HG03097 (cell line): ENCODE data around the gene MGME1.

Experiments used
- ATAC-seq: cut with Tn5 transposase; IDR thresholded peaks from one replicate; pipeline ENCODE4 v1.9.1; 2021; ENCODE audit not compliant: unreplicated experiment, low FRiP score

The MGME1 gene

DNA sequence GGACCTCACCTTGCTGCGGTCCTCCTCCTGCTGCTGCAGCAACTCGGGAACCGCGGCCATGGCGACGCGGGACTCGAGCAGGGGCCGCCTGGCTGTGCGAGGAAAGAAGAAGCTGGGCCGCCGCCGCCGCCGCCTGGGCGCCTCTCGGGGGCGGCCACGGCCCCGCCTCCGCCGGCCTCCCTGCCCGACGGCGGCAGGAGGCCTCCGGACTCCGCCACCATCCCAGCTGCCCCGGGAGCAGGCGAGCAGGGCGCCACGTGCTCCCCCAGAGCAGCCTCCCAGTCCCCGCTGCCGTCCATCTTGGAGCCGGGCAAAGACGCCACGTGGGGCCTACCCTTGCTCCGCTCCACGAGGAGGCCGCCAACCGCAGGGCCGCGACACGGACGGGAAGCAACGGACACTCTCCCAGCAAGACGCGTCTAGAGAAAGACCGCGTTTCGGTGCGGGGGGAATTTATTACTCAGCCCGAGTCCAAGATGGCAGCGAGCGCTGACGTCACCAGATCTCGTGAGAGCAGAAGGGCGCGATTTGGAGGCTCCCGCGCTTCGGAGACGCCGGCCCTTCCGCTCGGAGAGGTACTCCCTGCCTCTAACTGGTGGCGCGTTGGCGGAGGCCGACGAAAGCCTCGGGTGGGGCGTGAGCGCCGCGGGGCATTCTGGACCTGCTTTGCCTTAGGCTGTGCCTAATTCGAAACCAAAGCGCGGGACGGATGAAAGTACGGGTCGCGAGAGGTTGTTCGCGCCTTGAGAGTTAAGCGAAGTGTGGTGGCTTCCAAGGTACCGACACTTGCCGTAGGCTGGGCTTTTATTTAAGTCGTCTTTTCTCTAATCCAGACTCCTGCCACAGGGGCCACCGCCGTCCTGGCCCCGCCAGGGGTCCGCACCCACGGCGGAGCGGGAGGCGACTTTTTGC is at the start of gene MGME1, which contains the start of gene SNX5:
Gene MGME1, plus strand, starts transcription at position 653 of the 912 bp plus-strand sequence. CDS start 842 bp downstream, outside the sequence.
Gene SNX5, minus strand, starts transcription at position 429 of the 912 bp plus-strand sequence. Its CDS starts 369 bp downstream, at position 60.
- peak; percentile 71 for ATAC-seq

GRCh38 chr20:17919149-17919548 is 49.7 kb upstream of the MGME1 start:
- ATAC-seq, result no peak

DNA sequence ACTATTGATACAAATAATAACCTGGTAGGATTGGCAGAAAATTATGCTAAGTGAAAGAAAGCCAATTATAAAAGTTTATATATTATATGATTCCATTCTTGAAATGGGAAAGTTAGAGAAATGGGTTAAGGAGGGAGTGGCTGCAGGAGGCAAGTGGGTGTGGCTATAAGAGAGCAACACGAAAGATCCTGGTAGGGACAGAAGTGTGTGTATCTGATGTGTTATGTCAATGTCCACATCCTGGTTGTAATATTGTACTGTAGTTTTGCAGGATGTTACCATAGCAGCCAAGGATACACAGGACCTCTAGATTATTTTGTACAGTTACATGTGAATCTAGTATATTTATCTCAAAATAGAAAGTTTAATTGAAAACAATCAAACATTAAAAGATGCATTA is 47.0 kb upstream of the MGME1 start:
- ATAC-seq, result no peak

DNA sequence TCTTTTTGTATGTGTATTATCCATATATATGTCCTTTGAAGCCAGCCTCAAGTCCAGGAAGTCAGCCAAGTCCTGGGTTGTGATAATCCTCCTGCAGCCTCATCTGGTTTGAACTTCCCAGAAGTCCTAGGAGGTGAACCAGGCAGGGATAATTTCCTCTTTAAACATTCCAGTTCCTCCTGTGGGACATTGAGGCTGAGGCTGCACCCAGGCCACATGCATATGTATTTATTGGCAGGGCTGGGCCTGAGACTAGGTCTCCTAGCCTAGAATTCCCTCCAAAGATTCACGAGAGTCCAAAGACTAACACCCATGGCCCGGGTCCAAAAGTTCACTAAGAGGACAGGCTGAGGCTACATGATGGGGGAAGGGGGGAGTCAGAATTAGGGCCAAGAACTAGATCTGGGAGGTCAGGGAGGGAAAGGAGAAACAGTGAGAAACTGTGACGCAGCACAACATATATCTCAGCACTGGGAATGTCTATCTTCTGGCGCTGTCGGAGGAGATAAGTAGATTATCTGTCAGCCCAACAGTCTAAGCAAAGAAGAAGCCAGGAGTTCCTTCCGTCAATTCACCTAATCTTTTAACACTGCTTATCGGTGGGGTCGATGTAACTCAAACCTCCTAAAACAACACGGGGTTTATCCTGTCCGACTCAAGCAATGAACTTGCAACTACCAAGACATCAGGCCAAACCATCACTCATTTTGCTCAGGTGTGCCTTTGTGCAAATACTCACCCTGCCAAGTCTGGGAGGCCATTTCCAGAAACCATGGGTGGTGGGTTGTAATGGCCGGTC is 43.5 kb upstream of the MGME1 start:
- no peak for ATAC-seq

DNA sequence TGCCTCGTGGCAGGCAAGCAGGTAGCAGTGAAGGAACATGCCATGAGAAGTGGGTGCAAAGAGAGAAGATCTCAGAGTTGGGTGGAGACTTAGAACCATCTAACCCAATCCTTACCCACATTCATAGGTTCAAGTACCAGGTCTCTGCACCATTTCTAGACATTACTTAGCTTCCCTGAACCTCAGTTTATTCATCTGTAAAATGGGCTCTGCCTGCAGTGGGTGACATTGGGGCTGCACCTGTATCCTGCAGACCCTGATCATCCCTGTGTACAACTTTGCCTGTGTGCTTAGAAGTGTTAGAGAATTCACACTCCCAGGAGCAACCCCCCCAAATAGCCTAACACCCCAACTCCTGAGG is 42.9 kb upstream of the MGME1 start:
- no peak for ATAC-seq

- no peak for ATAC-seq
These were observed 40.6 kb upstream of the MGME1 start for GRCh38 chr20:17928211-17928611.

DNA sequence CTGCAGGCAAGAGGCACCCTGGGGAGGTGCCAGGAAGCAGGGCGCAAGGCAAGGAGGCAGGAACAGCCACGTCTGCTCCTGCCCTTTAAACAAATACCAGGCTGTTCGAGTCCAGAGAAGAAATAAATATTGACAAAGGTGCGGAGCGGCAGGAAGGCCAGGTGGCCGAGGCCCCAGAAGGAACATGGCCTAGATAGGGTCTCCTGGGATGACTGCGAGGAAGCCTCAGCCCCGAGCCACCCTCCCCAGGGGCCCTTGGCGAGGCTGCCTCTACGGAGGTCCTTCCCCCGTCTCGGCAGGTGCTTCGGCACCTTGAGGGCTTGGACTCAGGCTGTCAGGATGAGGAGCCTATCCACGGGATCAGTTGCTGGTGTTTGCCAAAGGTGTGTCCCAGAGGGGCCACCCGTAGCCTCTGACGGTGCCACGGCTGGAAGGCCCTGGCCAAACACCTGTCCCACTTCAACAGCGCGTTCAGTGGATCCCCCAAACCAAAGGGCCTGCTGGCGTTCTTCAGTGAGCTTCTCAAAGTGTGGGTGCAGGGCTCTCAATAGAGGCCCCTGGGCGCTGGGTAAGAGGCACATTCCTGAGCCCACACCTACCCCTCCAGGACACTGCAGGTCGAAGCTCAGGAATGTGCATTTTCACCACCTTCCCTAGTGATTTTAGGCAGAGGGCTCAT is 40.0 kb upstream of the MGME1 start:
- no peak for ATAC-seq

DNA sequence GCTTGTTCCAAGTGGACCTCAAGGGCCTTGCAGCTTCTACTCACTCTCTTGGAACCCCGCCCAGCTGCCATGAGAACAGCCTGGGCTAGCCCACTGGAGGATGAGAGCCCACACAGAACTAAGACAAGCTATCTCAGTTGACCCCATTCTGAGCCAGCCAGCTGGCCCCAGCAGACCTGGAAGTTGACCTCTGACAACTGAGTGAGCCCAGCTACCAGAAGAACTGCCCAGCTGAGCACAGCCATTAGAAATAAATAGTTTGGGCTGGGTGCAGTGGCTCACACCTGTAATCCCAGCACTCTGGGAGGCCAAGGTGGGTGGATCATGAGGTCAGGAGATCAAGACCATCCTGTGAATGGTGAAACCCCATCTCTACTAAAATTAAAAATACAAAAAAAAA is 37.3 kb upstream of the MGME1 start:
- ATAC-seq, result no peak

DNA sequence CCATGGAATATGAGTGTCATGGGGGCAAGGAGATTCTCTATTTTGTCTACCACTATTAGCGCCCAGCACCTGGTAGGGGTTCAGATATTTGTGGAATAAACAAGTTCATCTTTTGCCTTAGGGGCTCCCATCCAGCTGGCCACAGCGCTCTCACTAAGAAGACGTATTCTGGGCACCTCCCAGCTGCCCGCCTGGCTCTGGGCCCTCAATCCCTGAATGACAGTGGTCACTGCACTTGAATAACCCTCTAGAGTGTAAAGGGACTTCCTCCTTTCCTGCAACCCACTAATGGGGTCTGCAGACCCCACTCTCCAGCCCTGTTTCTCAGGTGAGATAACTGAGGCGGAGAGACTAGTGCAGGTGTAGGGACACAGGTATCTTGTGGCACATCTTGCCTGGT is 36.4 kb upstream of the MGME1 start:
- ATAC-seq, result no peak

GRCh38 chr20:17933121-17933520 is 35.7 kb upstream of the MGME1 start:
- ATAC-seq, result no peak

DNA sequence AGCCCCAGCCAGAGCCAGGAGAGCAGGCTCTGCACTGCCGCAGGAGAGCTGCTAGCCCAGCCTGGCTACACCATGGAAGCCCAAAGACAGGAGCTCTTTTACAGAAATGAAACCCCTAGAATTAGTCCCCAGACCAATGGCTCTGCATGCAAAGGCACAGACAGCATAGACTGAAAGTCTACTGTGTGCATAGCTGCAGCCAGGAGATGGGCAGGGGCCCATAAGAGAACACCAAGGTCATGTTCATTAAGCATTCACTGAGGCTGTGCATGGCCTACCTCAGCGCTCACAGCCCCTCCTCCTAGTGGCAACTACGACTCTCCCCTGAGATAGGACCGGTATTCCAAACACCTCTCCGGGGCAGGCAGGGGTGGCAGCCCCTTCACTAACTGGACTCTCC is 35.1 kb upstream of the MGME1 start:
- no peak for ATAC-seq

DNA sequence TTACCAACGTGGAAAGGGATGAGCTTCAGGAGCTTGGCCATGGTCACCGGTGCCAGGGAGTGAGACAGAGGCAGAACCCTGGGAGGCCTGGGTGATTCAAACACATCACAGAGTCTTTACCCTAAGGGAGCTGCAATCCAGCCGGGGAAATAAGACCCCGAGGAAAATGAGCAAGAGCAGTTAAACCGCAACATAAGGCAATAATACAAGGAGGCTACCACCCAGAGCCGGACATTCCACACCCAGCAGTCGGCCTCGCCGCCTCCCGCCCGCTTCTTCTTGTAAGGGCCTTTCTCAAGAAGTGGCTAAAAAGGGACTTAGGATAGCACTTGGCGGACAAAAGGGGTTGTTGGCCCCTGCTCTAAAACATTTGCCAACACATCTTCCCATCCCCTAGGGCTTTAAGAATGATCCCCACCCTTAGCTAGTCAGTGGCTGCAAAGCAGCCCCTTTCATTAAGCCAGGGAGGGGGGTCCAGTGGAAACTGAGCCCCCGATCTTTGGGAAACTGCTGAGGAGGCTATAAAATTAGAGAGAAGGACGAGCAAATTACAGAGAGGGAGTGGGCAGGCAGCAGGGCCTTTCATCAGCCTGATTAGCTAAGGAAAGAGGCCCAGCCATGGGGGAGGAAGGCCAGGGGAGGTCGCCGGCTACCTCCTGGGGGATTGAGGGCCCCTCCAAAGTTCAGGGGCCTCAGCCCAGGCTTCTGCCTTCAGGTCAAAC is 34.5 kb upstream of the MGME1 start:
- ATAC-seq, result no peak

DNA sequence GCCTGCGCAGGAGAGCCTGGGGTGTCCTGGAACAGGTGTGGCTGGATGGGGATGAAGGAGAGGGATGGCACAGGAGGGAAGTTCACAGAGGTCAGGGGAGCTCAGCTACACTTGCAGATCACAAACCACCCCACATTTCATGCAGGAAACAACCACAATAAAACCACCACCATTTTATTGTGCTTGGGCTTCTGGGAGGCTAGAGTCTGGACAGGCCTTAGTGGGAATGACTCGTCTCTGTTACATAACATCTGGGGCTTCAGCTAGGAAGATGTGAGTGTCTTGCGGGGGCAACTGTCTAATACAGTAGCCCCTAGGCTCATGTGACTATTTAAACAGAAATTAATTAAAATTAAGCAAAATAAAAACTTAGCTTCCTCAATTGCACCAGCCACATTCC is 33.6 kb upstream of the MGME1 start:
- ATAC-seq, result no peak

- no peak for ATAC-seq
These were observed 33.1 kb upstream of the MGME1 start for GRCh38 chr20:17935761-17936160.

GRCh38 chr20:17936286-17936760 is 32.5 kb upstream of the MGME1 start:
- no peak for ATAC-seq

- ATAC-seq, result no peak
These were observed 31.8 kb upstream of the MGME1 start for GRCh38 chr20:17936761-17937732.

DNA sequence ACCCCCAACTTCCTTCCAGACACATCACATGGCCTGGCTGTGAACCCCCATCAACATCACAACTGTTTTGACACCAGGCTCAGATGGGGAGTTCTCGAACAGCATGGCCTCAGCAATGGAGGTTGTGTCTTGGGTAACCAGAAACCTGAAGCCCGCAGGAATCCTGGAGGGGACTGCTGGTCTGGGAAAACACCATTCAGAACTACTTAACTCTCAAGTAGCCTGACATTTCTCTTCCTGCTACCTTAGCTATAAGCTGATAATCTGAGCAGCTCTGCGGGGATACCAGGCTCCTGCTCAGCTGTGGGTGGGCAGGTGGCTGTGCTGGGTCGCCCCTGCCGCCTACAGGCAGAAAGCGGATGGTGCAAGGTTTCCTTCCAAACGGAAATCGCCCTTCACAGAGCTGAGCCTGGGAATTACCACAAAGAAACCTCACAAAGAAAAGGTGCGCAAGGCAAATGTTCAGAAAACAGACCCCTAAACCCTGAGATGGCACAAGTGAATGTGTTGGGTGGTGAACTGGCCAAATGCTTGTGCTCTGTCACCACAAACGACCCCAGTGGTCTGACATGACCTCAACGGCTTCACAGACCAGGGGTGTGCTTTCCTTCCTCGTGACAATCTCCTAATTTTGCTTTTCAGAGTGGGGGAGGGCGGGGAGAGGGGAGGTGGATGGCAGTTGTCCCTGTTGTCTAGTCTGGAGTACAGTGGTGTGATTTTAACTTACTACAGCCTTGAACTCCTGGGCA is 29.8 kb upstream of the MGME1 start:
- peak; percentile 67 for ATAC-seq

DNA sequence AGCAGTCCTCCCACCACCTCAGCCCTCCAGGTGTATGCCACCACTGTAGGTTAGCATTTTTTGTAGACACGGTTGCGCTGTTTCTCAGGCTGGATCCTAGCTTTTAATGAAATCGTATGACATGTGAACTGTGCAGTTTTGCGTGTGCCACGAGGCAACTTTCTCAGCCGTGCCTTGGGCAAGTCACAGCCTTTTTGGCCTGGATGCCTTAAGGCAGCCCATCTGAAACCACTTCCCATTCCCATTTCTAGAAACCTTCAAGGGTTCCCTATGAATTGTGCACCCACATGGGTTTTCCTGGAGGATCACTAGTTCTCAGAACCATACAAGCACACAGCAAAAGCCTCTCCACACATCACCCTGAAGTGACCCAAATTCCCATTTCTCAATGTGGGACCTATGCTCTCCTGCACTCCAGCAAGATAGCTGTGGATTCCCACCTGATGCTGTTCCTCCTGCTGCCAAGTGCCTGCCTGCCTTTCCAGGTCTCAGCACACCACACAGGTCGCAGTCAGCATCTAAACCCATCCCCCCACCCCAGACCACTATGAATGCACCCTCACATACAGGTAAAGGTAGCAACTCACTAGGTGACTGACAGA is 29.1 kb upstream of the MGME1 start:
- no peak for ATAC-seq
